Peyer's patch (tissue), 4 donors: ENCODE measurements around the gene SLC38A5.

Experiments used
- CTCF ChIP-seq, 6 experiments: fragments of 450-650 bp in 4 of 6; fragments of 200-600 bp in 2 of 6; sonication (generic) in 1 of 6; IDR thresholded peaks; one replicate each; pipeline ENCODE4 v1.5.1; 2017 to 2019; ENCODE audit warnings: antibody characterized with exemption in 6 of 6, mild to moderate bottlenecking in 3 of 6, moderate library complexity in 1 of 6
- POLR2A ChIP-seq, 2 donors: fragments of 450-650 bp; IDR thresholded peaks; one replicate each; pipeline ENCODE4 v1.5.1; 2017; ENCODE audit warnings: antibody characterized with exemption in 2 of 2, mild to moderate bottlenecking in 2 of 2, moderate library complexity in 2 of 2

DNA sequence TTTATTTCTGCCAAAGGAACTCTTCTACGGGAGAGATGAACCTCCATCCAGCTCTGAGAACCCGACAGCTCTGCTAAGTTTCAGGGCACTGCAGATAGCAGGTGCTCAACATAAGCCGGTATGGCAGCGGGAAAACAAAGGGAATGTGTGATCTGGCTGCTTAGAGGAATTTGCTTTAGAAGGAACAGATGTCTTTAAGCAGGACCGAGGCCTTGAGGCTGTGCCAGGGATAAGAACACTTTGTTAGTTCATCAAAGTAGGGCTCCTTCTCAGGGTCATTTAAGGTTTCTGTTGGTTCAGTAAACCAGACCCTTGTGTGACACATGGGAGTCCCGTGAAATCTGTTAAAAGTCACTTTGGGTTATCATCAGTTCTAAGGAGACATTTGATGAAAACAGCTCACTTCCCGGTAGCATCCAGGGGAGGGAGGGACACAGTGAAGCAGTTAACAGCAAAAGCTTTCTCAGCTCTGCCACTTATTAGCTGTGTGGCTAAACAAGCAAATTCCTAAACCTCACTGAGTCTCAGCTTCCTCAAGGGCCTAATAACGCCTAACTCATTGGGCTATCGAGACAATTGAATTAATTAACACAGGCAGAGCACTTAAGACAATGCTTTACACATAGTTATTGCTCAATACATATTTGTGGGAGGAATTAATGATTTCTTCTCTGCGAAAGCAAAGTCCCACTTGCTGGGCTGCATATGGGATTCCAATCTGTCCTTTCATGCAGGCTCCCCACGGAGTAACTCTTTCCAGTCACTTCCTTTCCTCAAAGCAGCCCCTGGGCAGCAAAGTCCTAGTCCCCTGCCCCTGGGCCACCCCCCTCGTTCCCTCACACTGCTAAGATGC, 3.0 kb upstream of the SLC38A5 start:
- TF ChIP-seq CTCF (IDR thresholded peaks at IDR 0.05) (no peak), POLR2A (IDR thresholded peaks at IDR 0.05) (no peak)
